ENCODE data around the gene C1QTNF1.

DNA sequence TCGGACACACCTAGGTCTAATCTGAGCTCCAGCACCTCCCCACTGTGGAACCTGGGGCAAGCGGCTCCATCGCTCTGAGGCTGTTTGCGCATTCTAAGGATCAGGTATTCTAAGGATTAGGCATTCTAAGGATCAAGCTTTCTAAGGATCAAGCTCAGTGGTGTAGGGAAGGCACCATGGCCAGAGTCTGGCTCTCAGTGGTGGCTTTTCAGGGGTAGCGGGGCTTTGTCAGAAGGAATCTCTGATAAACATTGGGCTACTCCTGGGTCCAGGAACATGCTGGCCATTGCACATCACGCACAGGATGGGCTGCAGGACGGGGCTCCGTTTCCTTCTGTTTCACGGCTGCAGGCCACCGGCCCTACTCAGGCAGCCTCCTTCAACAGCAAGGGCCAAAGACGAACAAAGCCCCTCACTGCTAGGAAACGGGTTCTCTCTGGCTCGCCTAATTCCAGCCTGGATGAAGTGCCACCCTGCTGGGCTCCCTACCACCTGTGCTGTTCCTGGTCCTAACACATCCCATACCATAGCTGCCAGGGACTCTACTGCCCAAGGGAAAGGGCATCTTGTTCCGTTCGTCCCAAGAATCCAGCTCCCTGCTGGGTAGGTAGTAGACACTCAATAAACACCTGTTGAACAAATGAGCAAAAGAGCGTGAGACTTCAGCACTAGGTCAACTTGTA is 5.5 kb downstream of the C1QTNF1 start:
- TF ChIP-seq, protein P1, sequence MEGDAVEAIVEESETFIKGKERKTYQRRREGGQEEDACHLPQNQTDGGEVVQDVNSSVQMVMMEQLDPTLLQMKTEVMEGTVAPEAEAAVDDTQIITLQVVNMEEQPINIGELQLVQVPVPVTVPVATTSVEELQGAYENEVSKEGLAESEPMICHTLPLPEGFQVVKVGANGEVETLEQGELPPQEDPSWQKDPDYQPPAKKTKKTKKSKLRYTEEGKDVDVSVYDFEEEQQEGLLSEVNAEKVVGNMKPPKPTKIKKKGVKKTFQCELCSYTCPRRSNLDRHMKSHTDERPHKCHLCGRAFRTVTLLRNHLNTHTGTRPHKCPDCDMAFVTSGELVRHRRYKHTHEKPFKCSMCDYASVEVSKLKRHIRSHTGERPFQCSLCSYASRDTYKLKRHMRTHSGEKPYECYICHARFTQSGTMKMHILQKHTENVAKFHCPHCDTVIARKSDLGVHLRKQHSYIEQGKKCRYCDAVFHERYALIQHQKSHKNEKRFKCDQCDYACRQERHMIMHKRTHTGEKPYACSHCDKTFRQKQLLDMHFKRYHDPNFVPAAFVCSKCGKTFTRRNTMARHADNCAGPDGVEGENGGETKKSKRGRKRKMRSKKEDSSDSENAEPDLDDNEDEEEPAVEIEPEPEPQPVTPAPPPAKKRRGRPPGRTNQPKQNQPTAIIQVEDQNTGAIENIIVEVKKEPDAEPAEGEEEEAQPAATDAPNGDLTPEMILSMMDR (IDR thresholded peaks at IDR 0.05) = no peak
- no peak for TF ChIP-seq EZH2 (IDR thresholded peaks at IDR 0.05; ENCODE audit: borderline replicate concordance, insufficient read depth, low read depth, low read length, poor library complexity, severe bottlenecking)

All from B cell (primary cell).